ENCODE measurements around the gene PKNOX1. TPM values are rescaled to one million over a fixed set of nuclear protein-coding genes. Genes with fewer than 3 reads are reported as not detected.

Gene PKNOX1
- total and polyA plus RNA-seq, 2 of the 13 experiments (the other 11 are each of a cell fraction or from before 2014, with no cell fraction given), result 7.9 to 16.2 TPM

DNA sequence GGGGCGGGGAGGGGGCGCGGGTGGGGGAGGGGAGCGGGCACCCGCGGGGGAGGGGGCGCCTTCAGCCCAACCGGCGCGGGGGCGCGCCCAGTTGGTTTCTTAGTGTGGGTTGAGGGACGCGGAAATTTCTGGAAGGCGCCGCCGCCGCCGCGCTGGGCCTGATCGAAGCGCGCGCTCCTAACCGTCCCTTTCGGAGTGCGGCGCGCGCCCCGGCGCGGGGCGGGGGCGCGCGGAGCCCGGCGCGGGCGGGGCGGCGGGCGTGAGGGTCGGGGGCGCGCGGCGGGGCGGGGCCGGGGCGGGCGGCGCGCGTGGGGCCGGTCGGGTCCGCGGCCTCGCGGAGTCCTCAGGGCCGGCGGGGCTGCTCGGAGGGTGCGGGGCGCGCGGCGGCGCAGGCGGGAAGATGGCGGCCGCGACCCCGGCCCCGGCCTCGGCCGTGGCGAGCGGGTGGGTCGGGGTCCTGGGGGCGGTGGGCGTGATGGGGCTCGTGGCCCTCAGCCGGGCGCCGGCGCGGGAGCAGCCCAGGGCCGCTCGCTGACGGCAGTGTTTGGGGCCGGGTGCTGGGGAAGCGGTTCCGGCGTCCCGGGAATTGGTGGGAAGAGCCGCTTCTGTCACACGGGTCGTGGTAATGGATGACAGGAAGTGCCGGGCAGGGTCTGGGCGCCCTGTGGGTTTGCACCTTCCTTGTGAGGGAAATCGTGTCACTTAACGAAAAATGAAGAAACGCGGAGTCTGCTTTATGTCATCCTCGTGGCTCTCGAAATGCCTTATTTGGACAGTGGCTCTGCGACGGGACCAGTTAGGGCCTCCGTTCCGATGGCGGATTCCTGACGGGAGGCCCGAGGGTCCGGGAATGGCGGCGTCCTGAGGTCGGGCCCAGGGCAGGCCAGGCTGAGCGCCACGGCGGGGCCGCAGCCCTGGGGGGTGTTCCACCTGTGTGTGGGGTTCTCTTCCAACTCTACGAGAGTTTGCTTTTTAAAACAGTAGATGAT, 764 bp downstream of the PKNOX1 start (continued):
- no peak for TF ChIP-seq NFYB (CRISPR knock-in tag; IDR thresholded peaks at IDR 0.05)
- TF ChIP-seq, protein P1, sequence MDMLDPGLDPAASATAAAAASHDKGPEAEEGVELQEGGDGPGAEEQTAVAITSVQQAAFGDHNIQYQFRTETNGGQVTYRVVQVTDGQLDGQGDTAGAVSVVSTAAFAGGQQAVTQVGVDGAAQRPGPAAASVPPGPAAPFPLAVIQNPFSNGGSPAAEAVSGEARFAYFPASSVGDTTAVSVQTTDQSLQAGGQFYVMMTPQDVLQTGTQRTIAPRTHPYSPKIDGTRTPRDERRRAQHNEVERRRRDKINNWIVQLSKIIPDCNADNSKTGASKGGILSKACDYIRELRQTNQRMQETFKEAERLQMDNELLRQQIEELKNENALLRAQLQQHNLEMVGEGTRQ (IDR thresholded peaks at IDR 0.05; ENCODE audit: low read depth, low read length), result no peak
- TF ChIP-seq, protein P1 (CRISPR knock-in tag; IDR thresholded peaks at IDR 0.05; ENCODE audit: borderline replicate concordance), result 0 out of 2 replicates have a peak, but pooled peaks have one; percentile 16
- peak; percentile 31 for TF ChIP-seq HNRNPLL (IDR thresholded peaks at IDR 0.05; ENCODE audit: low read depth, low read length, poor library complexity, severe bottlenecking)
- TF ChIP-seq STAG1 (CRISPR knock-in tag; IDR thresholded peaks at IDR 0.05), result no peak
- TF ChIP-seq, protein P2, sequence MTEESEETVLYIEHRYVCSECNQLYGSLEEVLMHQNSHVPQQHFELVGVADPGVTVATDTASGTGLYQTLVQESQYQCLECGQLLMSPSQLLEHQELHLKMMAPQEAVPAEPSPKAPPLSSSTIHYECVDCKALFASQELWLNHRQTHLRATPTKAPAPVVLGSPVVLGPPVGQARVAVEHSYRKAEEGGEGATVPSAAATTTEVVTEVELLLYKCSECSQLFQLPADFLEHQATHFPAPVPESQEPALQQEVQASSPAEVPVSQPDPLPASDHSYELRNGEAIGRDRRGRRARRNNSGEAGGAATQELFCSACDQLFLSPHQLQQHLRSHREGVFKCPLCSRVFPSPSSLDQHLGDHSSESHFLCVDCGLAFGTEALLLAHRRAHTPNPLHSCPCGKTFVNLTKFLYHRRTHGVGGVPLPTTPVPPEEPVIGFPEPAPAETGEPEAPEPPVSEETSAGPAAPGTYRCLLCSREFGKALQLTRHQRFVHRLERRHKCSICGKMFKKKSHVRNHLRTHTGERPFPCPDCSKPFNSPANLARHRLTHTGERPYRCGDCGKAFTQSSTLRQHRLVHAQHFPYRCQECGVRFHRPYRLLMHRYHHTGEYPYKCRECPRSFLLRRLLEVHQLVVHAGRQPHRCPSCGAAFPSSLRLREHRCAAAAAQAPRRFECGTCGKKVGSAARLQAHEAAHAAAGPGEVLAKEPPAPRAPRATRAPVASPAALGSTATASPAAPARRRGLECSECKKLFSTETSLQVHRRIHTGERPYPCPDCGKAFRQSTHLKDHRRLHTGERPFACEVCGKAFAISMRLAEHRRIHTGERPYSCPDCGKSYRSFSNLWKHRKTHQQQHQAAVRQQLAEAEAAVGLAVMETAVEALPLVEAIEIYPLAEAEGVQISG (CRISPR knock-in tag; IDR thresholded peaks at IDR 0.05), result peak; percentile 15
- no peak; the same call in 1 of the 2 replicates for TF ChIP-seq ETV5 (CRISPR knock-in tag; IDR thresholded peaks at IDR 0.05; ENCODE audit: borderline replicate concordance)
- no peak for TF ChIP-seq ZNF292 (CRISPR knock-in tag; IDR thresholded peaks at IDR 0.05; ENCODE audit: borderline replicate concordance, low read depth)
- TF ChIP-seq, protein P3, sequence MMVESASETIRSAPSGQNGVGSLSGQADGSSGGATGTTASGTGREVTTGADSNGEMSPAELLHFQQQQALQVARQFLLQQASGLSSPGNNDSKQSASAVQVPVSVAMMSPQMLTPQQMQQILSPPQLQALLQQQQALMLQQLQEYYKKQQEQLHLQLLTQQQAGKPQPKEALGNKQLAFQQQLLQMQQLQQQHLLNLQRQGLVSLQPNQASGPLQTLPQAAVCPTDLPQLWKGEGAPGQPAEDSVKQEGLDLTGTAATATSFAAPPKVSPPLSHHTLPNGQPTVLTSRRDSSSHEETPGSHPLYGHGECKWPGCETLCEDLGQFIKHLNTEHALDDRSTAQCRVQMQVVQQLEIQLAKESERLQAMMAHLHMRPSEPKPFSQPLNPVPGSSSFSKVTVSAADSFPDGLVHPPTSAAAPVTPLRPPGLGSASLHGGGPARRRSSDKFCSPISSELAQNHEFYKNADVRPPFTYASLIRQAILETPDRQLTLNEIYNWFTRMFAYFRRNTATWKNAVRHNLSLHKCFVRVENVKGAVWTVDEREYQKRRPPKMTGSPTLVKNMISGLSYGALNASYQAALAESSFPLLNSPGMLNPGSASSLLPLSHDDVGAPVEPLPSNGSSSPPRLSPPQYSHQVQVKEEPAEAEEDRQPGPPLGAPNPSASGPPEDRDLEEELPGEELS (CRISPR knock-in tag; IDR thresholded peaks at IDR 0.05), result 0 out of 2 replicates have a peak, but pooled peaks have one; percentile 18
- no peak for TF ChIP-seq LCORL (IDR thresholded peaks at IDR 0.05)
- 0 out of 2 replicates have a peak, but pooled peaks have one; percentile 37 for TF ChIP-seq LCORL (CRISPR knock-in tag; IDR thresholded peaks at IDR 0.05)
- TF ChIP-seq NR2F2 (IDR thresholded peaks at IDR 0.05; ENCODE audit: borderline replicate concordance, low read depth), result no peak
- 0 out of 2 replicates have a peak, but pooled peaks have one; percentile 42 for TF ChIP-seq GFI1 (CRISPR knock-in tag; IDR thresholded peaks at IDR 0.05; ENCODE audit: borderline replicate concordance)
- TF ChIP-seq ZNF232 (CRISPR knock-in tag; IDR thresholded peaks at IDR 0.05; ENCODE audit: borderline replicate concordance), result peak; percentile 61; the same call in 1 of the 2 replicates
- TF ChIP-seq PHF8 (CRISPR knock-in tag; IDR thresholded peaks at IDR 0.05), result peak; percentile 69; the same call in 1 of the 2 replicates
- TF ChIP-seq AGO1 (IDR thresholded peaks at IDR 0.05; ENCODE audit: low read depth, low read length, poor library complexity, severe bottlenecking), result peak; percentile 41
- TF ChIP-seq HDAC1 (CRISPR knock-in tag; IDR thresholded peaks at IDR 0.05), result peak; percentile 62; the same call in 1 of the 2 replicates
- TF ChIP-seq, protein P4, sequence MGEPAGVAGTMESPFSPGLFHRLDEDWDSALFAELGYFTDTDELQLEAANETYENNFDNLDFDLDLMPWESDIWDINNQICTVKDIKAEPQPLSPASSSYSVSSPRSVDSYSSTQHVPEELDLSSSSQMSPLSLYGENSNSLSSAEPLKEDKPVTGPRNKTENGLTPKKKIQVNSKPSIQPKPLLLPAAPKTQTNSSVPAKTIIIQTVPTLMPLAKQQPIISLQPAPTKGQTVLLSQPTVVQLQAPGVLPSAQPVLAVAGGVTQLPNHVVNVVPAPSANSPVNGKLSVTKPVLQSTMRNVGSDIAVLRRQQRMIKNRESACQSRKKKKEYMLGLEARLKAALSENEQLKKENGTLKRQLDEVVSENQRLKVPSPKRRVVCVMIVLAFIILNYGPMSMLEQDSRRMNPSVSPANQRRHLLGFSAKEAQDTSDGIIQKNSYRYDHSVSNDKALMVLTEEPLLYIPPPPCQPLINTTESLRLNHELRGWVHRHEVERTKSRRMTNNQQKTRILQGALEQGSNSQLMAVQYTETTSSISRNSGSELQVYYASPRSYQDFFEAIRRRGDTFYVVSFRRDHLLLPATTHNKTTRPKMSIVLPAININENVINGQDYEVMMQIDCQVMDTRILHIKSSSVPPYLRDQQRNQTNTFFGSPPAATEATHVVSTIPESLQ (CRISPR knock-in tag; conservative IDR thresholded peaks at IDR 0.05), result 0 out of 2 replicates have a peak, but pooled peaks have one; percentile 58
- TF ChIP-seq RXRA (CRISPR knock-in tag; IDR thresholded peaks at IDR 0.05), result peak; percentile 44; the same call in 1 of the 2 replicates
